HEK293T (cell line): ENCODE results near the gene TENM3.

ENCODE experiments used
- ARNT ChIP-seq: fragments of 450-650 bp; IDR thresholded peaks from 2 replicates; pipeline ENCODE4 v1.6.1; 2017; ENCODE audit warnings: mild to moderate bottlenecking
- BHLHE40 ChIP-seq: fragments of 450-650 bp; IDR thresholded peaks from 2 replicates; pipeline ENCODE4 v1.6.1; 2016; ENCODE audit warnings: mild to moderate bottlenecking, moderate library complexity, borderline replicate concordance
- ELF4 ChIP-seq: fragments of 450-650 bp; IDR thresholded peaks from 2 replicates; pipeline ENCODE4 v1.6.1; 2017; ENCODE audit warnings: antibody characterized with exemption
- FOXA1 ChIP-seq: fragments of 450-650 bp; IDR thresholded peaks from 2 replicates; pipeline ENCODE4 v1.6.1; 2016; ENCODE audit warnings: mild to moderate bottlenecking
- FOXK2 ChIP-seq: fragments of 450-650 bp; IDR thresholded peaks from 2 replicates; pipeline ENCODE4 v1.6.1; 2016; ENCODE audit warnings: mild to moderate bottlenecking
- FOXM1 ChIP-seq: fragments of 450-650 bp; IDR thresholded peaks from 2 replicates; pipeline ENCODE4 v1.6.1; 2017; ENCODE audit warnings: mild to moderate bottlenecking, borderline replicate concordance
- HDGF ChIP-seq: fragments of 450-650 bp; IDR thresholded peaks from 2 replicates; pipeline ENCODE4 v1.6.1; 2017; ENCODE audit warnings: antibody characterized with exemption, borderline replicate concordance
- L3MBTL2 ChIP-seq: fragments of 450-650 bp; conservative IDR thresholded peaks from 2 replicates; pipeline ENCODE4 v1.6.1; 2016; ENCODE audit warnings: mild to moderate bottlenecking
- SP1 ChIP-seq: fragments of 450-650 bp; IDR thresholded peaks from 2 replicates; pipeline ENCODE4 v1.6.1; 2017
- SUZ12 ChIP-seq: fragments of 450-650 bp; IDR thresholded peaks from 2 replicates; pipeline ENCODE4 v1.6.1; 2016; ENCODE audit warnings: mild to moderate bottlenecking
- TARDBP ChIP-seq: fragments of 450-650 bp; IDR thresholded peaks from 2 replicates; pipeline ENCODE4 v1.6.1; 2016
- ZNF384 ChIP-seq: fragments of 450-650 bp; IDR thresholded peaks from 2 replicates; pipeline ENCODE4 v1.6.1; 2016

DNA sequence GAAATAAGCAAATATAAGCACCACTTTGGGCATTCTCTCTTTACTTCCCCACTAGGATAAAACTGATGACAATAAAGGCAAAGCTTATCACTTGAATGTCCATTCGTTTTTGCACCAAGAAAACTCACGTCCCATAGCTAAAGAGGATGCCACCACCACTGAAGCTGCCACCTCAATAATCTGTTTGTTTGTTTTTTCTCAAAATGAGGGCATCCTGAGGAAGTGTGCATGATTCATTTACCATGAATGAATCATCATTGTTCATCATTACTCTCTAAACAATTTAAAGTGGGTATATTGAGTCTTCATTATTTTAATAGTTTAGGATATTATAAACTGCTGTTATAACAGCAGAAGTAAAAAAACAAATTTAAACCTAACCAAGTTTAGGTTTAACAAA is 505.7 kb downstream of the TENM3 start:
- no peak for TF ChIP-seq TARDBP
- TF ChIP-seq ARNT = no peak
- no peak for TF ChIP-seq ZNF384
- no peak for TF ChIP-seq SUZ12
- TF ChIP-seq SP1 = no peak
- no peak for TF ChIP-seq L3MBTL2
- TF ChIP-seq BHLHE40 = no peak
- TF ChIP-seq ELF4 = no peak
- no peak for TF ChIP-seq HDGF
- no peak for TF ChIP-seq FOXA1
- no peak for TF ChIP-seq FOXK2
- no peak for TF ChIP-seq FOXM1
